HepG2 (cell line): ENCODE results near the gene DDX39B. TPM values are rescaled to one million over a fixed set of nuclear protein-coding genes. Genes with fewer than 3 reads are reported as not detected.
A peak's percentile ranks its signal among the peaks of the same experiment; 100 is the strongest.

Experiments
- ATF5 ChIP-seq: sonication (generic); formaldehyde crosslinking; IDR thresholded peaks from 2 replicates; pipeline ENCODE4 v1.4.0; 2020; ENCODE audit warnings: mild to moderate bottlenecking, low read depth, missing genetic modification reagents
- DNMT1 ChIP-seq: sonication (generic); formaldehyde crosslinking; IDR thresholded peaks from 2 replicates; pipeline ENCODE4 v1.5.1; 2020; ENCODE audit warnings: mild to moderate bottlenecking, missing genetic modification reagents
- DPF2 ChIP-seq: sonication (generic); formaldehyde crosslinking; IDR thresholded peaks from 2 replicates; pipeline ENCODE4 v1.4.0; 2020; ENCODE audit warnings: mild to moderate bottlenecking, low read depth, missing genetic modification reagents, borderline replicate concordance
- ETS1 ChIP-seq: sonication (generic); formaldehyde crosslinking; IDR thresholded peaks from 2 replicates; pipeline ENCODE4 v1.4.0; 2020; ENCODE audit warnings: missing genetic modification reagents
- GTF3A ChIP-seq: sonication (generic); formaldehyde crosslinking; conservative IDR thresholded peaks from 2 replicates; pipeline ENCODE4 v1.4.0; 2020; ENCODE audit warnings: mild to moderate bottlenecking, missing genetic modification reagents
- IKZF1 ChIP-seq: fragments of 450-650 bp; IDR thresholded peaks from 2 replicates; pipeline ENCODE4 v1.7.1; 2016
- RBM39 ChIP-seq: fragments of 200-400 bp; formaldehyde crosslinking; IDR thresholded peaks from one replicate; pipeline ENCODE4 v1.6.1; 2018; ENCODE audit warnings: antibody characterized with exemption, mild to moderate bottlenecking, low read depth, low read length; ENCODE audit not compliant: poor library complexity, severe bottlenecking
- RNF219 ChIP-seq: sonication (generic); formaldehyde crosslinking; IDR thresholded peaks from 2 replicates; pipeline ENCODE4 v1.5.0; 2020; ENCODE audit warnings: mild to moderate bottlenecking, missing genetic modification reagents
- SAP130 ChIP-seq: IDR thresholded peaks from 2 replicates; pipeline ENCODE4 v1.6.1; 2016; ENCODE audit warnings: low read depth
- TBL1XR1 ChIP-seq: fragments of 150-350 bp; IDR thresholded peaks from 2 replicates; pipeline ENCODE4 v1.6.1; 2014; ENCODE audit warnings: borderline replicate concordance, low read length; ENCODE audit not compliant: partially characterized antibody
- ZBTB43 ChIP-seq: sonication (generic); formaldehyde crosslinking; conservative IDR thresholded peaks from 2 replicates; pipeline ENCODE4 v1.4.0; 2020; ENCODE audit warnings: missing genetic modification reagents
- ZNF12 ChIP-seq: sonication (generic); formaldehyde crosslinking; IDR thresholded peaks from 2 replicates; pipeline ENCODE4 v1.5.0; 2020; ENCODE audit warnings: missing genetic modification reagents
- ZNF33B ChIP-seq: sonication (generic); formaldehyde crosslinking; IDR thresholded peaks from 2 replicates; pipeline ENCODE4 v1.5.1; 2020; ENCODE audit warnings: mild to moderate bottlenecking, missing genetic modification reagents
- ZNF446 ChIP-seq: sonication (generic); formaldehyde crosslinking; IDR thresholded peaks from 2 replicates; pipeline ENCODE4 v1.5.0; 2020; ENCODE audit warnings: mild to moderate bottlenecking, missing genetic modification reagents
- ZNF451 ChIP-seq: sonication (generic); formaldehyde crosslinking; IDR thresholded peaks from 2 replicates; pipeline ENCODE4 v1.5.0; 2020; ENCODE audit warnings: mild to moderate bottlenecking, missing genetic modification reagents
- ZNF597 ChIP-seq: sonication (generic); formaldehyde crosslinking; IDR thresholded peaks from 2 replicates; pipeline ENCODE4 v1.5.0; 2020; ENCODE audit warnings: missing genetic modification reagents
- ZNF704 ChIP-seq: sonication (generic); formaldehyde crosslinking; IDR thresholded peaks from 2 replicates; pipeline ENCODE4 v1.8.1; 2023; ENCODE audit warnings: mild to moderate bottlenecking, inconsistent platforms, moderate library complexity, missing genetic modification reagents, borderline replicate concordance
- ZNF816 ChIP-seq: sonication (generic); formaldehyde crosslinking; IDR thresholded peaks from 2 replicates; pipeline ENCODE4 v1.8.0; 2022; ENCODE audit warnings: missing genetic modification reagents, mild to moderate bottlenecking, borderline replicate concordance
- polyA plus RNA-seq, 8 experiments: library from polyadenylated mRNA; depleted of rRNA in 3 of 8; stranded (reverse) in 7 of 8; unstranded in 1 of 8; fragments of >200 nt; fragmentation: Illumina TruSeq in 4 of 8; extraction: Trizol in 4 of 8; gene quantifications; 2 replicates each; pipeline versions ENCODE4 v1.2.1 to v1.2.3, GENCODE V29; 2011 to 2016; ENCODE audit warnings: low read depth in 4 of 8, missing spikeins in 1 of 8, mixed read lengths in 1 of 8; ENCODE audit not compliant: insufficient read depth in 1 of 8
- total RNA-seq, 5 experiments: library from RNA; depleted of rRNA; stranded (reverse); fragments of >200 nt; fragmentation: Illumina TruSeq; extraction: Trizol; gene quantifications; 2 replicates each; pipeline ENCODE4 v1.2.3, GENCODE V29; 2016; ENCODE audit warnings: low read depth in 1 of 5

Gene DDX39B
- total and polyA plus RNA-seq, 2 of the 13 experiments (the other 11 are each of a cell fraction or from before 2014, with no cell fraction given) = 570 to 678 TPM

- TF ChIP-seq RNF219 (CRISPR knock-in tag) = no peak
- no peak for TF ChIP-seq ATF5 (CRISPR knock-in tag)
- TF ChIP-seq ETS1 = no peak
- no peak for TF ChIP-seq TBL1XR1
- 0 out of 2 replicates have a peak, but pooled peaks have one; percentile 55 for TF ChIP-seq DNMT1
- peak; percentile 57 for TF ChIP-seq SAP130 (CRISPR knock-in tag)
- peak; percentile 69; the same call in 1 of the 2 replicates for TF ChIP-seq GTF3A (CRISPR knock-in tag)
- no peak; the same call in 1 of the 2 replicates for TF ChIP-seq ZNF704 (CRISPR knock-in tag)
- no peak for TF ChIP-seq DPF2 (CRISPR knock-in tag)
- peak; percentile 72 for TF ChIP-seq RBM39
- TF ChIP-seq IKZF1 = no peak
- TF ChIP-seq ZNF446 (CRISPR knock-in tag) = no peak
- TF ChIP-seq ZNF12 (CRISPR knock-in tag) = no peak
- TF ChIP-seq ZNF597 = no peak
- TF ChIP-seq ZNF33B (CRISPR knock-in tag) = 0 out of 2 replicates have a peak, but pooled peaks have one; percentile 44
- no peak for TF ChIP-seq ZNF816
- TF ChIP-seq ZNF451 (CRISPR knock-in tag) = peak; percentile 38; the same call in 1 of the 2 replicates
- no peak for TF ChIP-seq ZBTB43 (CRISPR knock-in tag)
Observed at GRCh38 chr6:31580807-31581433, 39.1 kb upstream of the DDX39B start (continued).
